ENCODE measurements around the gene ABHD2.
A peak's percentile ranks its signal among the peaks of the same experiment; 100 is the strongest.
"Not testable (repeated sequence)": the region's sequence is repeated elsewhere in the genome, so short reads cannot be mapped to it uniquely, and the experiment has no call there.

The ABHD2 gene, protein sequence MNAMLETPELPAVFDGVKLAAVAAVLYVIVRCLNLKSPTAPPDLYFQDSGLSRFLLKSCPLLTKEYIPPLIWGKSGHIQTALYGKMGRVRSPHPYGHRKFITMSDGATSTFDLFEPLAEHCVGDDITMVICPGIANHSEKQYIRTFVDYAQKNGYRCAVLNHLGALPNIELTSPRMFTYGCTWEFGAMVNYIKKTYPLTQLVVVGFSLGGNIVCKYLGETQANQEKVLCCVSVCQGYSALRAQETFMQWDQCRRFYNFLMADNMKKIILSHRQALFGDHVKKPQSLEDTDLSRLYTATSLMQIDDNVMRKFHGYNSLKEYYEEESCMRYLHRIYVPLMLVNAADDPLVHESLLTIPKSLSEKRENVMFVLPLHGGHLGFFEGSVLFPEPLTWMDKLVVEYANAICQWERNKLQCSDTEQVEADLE

DNA sequence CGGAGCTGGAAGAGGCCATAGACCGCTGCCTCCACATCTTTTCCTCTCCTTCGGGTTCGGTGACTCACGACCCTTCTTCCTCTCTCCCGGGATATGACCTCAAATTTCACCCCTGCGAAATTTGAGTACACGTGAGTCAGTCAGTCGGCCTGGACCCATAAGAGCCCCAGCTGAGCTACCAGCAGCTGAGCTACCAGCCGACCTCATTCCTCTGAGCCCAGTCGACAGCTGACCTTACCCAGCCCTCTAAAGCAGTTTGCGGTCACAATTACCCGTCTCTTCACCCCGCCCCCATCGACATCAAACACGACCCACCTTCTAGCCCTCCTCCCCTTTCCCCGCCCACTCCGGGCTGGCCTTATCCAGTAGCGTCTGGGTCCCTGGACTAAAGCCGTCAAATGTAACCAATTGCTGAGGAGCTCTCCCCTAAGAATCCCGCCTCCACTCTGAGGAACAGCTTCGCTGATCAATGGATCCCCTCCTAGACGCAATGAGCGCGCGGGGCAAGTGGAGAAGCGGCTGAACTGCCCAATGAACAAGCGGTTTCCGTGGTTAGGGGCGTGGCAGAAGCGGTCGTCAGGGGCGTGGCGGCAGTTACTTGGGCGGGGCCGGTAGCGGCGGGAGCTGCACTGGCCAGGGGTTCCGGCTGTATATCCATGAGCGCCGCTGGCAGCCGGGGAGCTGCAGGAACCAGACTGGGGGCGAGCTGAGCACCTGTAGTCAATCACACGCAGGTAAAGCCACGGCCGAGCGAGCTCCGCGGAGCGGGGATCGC lies at the start of gene ABHD2:
Gene ABHD2 (plus strand): TSS at position 627 of the 775 bp plus-strand sequence. CDS start 27,872 bp downstream, outside the sequence.
- peak; percentile 96 for DNase-seq (ENCODE audit: low spot score)

DNA sequence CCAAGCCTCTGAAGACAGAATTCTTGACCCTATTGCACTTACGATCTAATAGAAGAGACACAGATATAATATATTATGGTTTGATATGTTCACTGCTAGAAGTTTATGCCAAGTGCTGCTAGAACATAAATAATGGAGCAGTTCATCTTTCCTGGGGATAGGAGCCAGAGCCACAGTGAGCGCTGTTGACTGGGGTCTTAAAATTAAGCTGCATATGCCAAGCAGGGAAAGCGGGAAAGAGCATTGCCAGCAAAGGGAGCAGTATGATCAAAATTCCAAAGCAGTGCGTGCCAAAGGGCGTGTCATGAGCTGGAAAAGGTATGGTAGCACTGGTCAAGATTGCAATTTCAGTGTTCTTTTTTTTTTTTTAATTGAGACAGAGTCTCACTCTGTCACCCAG lies 49.1 kb upstream of the ABHD2 start:
- DNase-seq (ENCODE audit: low spot score) = no peak

DNA sequence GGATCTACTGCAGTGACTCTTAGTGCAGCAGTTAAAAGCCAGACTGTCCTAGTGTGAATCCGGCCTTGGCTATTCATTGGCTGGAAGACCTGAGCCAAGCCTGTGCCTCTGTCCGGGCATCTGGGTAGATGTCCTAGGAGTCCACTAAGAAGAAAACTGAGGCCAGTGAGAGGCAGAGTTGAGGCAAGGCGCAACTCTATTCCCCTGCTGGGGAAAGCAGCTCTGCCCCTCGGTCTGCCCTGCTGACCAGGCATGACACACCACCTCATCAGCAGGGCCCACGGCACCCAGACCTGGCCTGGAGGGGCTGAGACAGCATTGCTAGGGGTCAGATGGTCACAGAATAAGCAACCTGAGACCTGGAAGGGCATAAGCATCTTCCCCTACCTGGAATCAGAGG lies 46.7 kb upstream of the ABHD2 start:
- no peak for DNase-seq (ENCODE audit: low spot score)

DNA sequence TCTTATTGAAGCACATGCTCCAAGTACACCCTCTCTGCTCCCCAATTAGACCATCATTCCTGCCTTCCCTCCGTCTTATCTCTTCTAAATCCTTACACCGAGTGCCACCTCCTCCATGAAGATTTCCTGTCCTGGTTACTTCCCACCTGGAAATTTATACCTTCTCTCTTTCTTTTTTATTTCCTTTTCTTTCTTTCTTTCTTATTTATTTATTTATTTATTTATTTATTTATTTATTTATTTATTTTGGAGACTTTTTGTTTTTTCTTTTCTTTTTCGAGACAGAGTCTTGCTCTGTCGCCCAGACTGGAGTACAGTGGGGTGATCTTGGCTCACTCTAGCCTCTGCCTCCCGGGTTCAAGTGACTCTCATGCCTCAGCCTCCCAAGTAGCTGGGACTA lies 45.9 kb upstream of the ABHD2 start:
- no peak for DNase-seq (ENCODE audit: low spot score)

DNA sequence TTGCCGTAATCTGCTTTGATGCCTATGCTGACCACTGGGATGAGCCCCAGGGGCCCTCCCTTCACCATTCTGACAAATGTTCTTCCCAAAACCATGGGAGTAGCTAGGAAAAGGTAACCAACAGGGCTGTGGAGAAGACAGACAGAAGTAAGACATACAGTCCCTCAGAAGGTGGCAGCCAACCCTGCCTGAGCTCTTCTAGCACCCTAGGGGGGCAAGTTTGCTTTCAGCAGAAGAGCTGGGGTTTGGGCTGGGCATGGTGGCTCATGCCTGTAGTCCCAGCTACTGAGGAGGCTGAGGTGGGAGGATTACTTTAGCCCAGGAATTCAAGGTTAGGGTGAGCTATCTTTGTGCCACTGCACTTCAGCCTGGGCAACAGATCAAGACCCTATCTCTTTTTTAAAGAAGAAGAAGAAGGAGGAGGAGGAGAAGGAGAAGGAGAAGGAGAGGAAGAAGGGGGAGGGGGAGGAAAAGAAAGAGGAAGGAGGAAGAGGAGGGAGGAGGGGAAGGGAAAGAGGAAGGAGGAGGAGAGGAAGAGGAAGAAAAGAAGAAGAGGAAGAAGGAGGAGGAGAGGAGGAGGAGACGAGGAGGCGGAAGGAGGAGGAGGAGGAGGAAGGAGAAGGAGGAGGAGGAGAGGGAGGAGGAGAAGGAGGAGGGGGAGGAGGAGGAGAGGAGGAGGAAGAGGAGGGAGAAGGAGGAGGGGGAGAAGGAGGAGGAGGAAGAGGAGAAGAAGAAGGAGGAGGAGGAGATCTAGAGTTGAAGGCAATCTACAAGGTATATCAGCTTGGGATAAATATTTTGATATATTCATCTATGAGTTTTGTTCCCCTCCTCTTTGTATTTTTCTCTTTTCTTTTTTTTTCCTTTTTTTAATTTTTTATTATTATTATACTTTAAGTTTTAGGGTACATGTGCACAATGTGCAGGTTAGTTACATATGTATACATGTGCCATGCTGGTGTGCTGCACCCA lies 44.9 kb upstream of the ABHD2 start:
- no peak for DNase-seq (ENCODE audit: low spot score)

DNA sequence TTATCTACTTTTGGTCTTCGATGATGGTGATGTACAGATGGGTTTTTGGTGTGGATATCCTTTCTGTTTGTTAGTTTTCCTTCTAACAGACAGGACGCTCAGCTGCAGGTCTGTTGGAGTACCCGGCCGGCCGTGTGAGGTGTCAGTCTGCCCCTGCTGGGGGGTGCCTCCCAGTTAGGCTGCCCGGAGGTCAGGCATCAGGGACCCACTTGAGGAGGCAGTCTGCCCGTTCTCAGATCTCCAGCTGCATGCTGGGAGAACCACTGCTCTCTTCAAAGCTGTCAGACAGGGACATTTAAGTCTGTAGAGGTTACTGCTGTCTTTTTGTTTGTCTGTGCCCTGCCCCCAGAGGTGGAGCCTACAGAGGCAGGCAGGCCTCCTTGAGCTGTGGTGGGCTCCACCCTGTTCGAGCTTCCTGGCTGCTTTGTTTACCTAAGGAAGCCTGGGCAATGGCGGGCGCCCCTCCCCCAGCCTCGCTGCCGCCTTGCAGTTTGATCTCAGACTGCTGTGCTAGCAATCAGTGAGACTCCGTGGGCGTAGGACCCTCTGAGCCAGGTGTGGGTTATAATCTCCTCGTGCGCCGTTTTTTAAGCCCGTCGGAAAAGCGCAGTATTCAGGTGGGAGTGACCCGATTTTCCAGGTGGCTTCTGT lies 39.1 kb upstream of the ABHD2 start:
- not testable (repeated sequence) for DNase-seq (ENCODE audit: low spot score)

DNA sequence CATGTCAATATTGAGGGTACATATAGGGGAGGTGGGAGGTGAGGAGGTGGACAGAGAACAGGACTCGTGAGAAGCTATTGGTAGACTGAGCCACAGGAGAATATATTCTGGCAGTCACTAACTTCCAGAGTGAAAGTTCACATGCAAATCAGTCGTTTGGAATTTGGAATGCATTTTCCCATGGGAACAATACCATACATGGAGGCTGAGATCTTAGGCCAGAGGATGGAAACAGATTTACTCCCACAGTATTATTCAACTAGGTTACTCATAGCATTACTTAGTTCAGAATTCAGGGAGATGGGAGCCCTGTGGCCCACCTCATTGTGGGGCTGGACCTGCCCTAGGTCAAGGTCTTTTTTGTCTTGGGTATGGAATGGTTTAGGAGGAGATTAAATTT lies 36.4 kb upstream of the ABHD2 start:
- no peak for DNase-seq (ENCODE audit: low spot score)

DNA sequence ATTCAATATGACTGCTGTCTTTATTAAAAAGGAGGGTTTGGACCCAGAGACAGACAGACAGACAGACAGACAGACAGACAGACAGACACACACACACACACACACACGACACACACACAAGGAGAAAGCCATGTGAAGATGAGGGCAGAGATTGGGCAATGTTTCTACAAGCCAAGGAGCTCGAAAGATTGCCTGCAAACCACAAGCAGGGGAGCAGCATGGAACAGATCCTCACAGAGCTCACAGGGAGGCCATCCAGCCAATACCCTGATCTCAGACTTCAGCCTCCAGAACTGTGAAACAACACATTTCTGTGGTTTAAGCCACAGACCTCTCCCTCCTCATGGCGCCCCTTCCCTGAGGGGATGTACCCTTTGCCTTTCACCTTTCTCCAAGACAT lies 35.8 kb upstream of the ABHD2 start:
- DNase-seq (ENCODE audit: low spot score) = no peak

DNA sequence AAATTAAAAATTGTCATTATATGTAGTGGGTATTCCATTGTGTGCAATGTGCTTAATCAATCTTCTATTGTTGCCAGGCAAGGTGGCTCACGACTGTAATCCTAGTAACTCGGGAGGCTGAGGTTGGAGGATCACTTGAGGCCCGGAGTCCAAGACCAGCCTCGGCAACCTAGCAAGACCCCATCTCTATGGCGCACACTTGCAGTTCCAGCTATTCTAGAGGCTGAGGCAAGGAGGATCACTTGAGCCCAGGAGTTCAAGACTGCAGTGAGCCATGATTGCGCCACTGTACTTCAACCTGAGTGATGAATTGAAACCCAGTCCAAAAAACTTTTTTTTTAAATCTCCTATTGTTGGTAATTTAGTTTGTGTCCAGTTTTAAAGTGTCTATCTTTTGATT lies 33.4 kb upstream of the ABHD2 start:
- DNase-seq (ENCODE audit: low spot score) = no peak

DNA sequence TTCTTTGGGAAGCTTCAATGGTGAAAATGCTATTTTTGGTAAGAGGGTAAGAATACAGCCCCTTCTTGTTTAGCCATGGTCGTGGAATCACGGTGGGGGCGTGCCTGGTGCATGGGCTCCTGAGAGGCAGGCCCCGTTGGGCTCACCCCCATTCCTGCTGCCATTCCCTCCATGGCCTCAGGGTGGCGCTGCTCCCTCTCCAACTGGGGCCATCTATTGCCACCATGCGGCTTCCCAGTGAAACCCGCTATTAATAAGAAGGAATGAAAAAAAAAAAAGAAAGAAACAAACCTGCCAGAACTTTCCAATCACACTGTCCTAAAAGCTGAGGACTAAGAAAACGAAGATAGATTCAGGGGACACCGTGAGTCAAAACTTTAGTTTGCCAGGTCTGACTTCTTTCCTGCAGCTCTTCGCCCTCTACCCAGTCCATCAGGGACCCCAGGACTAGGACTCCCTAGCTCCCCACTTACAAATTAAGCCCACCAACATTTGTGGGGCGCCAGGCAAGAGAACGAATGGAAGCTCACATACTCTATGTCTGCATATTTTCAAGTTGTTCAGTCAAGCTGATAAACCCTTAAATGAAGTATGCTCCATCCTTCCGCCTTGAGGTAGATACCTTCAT lies 30.6 kb upstream of the ABHD2 start:
- DNase-seq (ENCODE audit: low spot score) = peak; percentile 77

DNA sequence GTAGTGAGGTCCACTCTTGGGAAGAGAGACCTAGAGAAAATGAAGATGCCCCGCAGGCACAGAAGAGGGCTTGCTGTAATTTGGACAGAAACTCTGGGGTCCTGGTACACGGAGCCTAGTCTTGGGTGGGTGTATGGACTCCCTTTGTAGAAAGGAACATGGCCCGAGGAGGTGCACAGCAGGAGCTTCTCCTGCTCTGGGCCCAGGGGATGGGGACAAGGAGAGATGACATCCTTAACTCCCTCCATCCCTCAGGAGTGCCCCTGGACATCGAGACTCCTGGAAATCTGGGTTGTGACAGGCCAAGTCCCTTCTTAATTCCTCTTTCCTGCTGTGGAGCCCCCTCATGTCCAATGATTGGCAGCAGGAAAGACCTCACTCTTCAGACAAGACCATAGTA lies 29.9 kb upstream of the ABHD2 start:
- no peak for DNase-seq (ENCODE audit: low spot score)

DNA sequence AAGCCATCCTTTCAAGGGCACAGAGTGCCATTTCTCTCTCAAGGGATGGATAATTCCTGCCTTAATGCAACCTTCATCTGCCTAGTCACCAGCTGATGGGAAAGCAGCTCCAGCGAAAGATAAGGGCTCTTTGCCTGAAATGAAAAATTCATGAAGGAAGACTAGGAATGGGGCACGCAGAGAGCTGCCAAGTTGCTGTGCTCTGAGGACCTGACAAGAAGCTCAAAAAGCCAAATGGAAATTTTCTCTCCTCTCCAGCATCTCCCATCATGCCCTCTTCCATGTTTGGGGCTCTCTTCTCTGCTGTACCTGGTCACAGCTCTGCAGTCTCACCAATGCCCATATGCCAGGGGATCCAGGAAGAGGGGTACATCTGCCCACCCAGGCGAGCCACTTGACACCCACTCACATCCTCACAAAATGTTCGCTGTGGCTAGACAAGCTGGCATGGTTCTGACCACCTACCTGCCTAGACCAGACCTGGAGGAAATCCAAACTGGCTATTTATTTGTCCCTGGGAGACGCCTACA lies 29.3 kb upstream of the ABHD2 start:
- no peak for DNase-seq (ENCODE audit: low spot score)

DNA sequence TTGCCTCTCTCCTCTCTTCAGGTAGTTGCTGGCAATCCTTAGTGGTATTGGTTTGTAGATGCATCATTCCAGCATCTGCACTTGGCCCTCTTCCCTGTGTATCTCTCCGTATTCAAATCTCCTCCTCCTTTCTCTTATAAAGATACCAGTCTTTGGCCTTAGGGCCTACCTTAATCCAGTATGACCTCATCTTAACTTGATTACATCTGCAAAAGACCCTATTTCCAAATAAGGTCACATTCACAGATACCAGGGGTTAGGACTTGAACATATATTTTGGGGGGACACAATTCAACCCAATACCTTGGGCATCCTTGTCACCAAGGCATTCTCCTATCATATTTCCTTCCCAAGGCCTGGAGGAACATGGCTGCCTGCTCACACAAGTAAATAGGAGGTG lies 22.0 kb upstream of the ABHD2 start:
- DNase-seq (ENCODE audit: low spot score) = no peak

DNA sequence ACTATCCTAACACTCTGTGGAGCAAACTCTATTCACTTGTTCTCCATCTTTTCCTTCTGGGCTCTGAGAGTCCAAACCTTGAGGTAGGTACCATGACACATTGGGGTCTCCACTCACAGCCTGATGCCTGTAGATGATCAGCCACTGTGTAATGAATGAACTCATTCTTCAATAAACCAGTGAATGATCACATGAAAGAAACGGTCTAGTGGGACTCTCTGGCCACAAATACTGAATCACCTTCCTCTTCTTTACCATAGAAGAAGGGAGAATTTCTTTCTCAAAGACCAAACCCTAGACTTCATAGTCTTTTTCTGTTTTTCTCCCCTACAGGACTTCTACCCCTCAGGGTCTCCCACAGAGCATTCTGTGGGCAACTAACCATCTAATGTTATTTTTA lies 20.5 kb upstream of the ABHD2 start:
- DNase-seq (ENCODE audit: low spot score) = no peak

DNA sequence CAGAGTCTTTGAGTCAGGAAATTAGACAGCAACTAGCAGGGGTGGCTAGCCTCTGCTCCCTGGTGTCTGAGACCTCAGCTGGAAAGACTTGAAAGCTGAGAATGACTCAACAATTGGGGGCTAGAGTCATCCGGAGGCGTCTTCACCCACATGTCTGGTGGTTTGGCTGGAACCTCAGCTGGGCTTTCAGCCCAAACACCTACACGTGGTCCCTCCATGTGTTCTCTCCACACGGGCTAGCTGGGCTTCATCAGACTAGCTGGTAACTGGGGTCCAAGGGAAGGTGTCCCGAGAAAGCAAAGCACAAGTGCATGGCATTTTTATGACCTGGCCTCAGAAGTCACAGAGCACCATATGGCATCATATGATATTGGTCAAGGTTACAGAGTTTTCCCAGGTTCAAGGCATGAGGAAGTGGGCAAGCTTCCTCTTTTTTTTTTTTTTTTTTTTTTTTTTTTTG lies 19.9 kb upstream of the ABHD2 start:
- DNase-seq (ENCODE audit: low spot score) = no peak

DNA sequence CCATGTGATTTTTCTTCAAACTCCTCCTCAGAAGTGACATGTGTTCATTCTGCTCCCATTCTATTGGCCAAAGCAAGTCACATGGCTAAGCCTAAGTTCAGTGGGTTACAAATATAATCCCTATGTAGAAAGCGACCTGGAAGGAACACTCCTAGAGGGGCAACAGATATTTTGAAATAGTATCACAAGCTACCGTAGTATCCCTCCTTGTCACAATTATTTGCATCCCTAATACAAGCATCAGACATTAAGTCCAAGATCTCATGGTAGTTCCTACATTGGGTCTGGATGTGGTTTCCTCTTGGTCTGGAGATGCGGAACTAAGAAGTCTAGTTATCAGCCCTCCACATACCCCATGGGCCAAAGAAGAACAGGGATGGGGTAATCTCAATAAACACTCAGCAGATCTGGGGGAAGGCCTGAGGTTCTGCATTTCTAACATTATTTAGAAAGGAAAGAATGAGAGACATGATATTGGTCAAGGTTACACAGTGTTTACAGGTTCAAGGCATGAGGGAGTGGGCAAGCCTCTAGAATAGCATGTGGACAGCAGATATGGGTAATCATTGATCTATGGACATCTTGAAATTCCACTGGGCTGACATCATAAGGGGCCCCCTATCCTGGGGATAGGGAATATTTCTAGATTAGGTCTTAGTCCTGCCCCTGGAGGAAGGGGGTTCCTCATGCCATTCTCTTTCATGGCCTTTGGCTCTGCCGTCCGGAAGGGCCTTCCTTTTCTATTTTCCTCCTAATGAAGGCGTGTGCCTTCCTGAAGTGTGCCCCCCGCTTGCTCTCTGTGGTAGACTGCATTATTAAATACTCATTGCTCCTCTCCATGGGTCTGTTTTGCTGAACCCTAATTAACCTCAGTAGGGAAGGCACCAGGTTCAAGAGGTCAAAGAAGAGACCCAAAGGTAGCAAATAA lies 17.8 kb upstream of the ABHD2 start:
- DNase-seq (ENCODE audit: low spot score) = no peak

DNA sequence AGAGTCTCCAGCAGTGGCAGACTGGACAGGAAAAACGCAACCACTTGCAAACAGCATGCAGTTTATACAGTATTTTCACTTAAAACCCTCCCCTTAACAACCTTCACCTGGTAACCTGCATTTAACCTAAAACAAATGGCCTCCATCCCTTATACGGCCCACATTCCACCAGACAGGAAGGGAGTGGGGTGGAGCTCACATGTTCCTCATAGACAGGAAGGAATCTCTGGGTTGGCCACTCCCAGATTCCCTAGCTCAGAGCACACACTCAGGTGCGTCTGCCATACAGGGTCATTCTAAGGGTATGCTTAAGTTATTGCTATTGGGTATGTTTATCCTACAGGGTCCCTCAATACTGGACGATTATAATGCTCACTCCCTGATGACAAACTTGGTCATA lies 16.8 kb upstream of the ABHD2 start:
- no peak for DNase-seq (ENCODE audit: low spot score)

DNA sequence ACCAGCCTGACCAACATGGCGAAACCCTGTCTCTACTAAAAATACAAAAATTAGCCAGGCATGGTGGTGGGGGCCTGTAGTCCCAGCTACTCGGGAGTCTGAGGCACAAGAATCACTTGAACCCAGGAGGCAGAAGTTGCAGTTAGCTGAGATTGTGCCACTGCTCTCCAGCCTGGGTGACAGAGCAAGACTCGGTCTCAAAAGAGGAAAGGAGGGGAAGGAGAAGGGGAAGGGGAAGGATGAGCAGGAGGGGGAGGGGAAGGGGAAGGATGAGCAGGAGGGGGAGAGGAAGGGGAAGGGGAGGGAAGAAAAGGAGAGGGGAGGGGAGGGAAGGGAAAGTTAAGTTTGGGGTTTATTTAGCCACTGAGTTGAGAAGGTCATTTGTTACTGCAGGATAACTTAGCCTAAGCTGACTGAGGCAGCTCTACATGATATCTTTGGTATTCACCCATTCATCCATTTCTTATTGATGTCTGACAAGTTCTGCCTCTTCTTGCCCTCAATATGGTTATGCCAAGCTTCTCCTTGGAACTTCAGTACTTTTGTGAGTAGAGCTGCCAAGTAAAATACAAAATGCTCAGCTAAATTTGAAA lies 15.9 kb upstream of the ABHD2 start:
- no peak for DNase-seq (ENCODE audit: low spot score)

DNA sequence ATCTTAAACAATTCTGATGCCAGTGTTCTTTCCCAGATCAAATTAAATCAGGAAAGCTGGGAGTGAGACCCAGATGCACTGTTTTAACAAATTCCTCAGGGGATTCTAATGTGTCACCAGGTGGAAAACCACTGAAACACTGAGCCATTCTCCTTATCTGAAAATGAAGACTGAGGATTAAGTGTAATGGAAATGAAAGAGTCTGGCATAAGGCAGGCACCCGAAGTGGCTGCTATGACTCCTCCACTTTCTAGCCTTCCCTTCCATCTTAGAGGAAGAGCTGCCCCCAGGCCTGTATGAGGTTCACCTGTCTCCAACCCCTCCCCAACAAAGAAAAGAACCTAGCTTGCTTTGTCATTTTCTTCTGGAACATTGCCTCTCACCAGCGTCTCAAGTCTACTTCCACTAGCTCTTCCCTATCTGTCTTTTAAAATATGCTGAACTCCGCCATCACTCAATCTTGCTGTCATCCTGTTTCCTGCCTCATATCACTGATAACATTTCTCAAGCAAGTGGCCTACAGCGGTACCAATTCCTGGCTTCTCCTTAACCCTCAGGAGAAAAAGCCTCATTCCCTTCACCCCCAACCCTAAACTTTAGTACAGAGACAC lies 13.7 kb upstream of the ABHD2 start:
- no peak for DNase-seq (ENCODE audit: low spot score)

Data from HuH-7 (cell line).